ENCODE data around the gene CLP1.
"Not testable (repeated sequence)": the region's sequence is repeated elsewhere in the genome, so short reads cannot be mapped to it uniquely, and the experiment has no call there.

Gene CLP1

GRCh38 chr11:57641011-57641807, 16.4 kb upstream of the CLP1 start:
- DNase-seq = no peak

- DNase-seq = no peak
Measured at GRCh38 chr11:57643802-57644201, 13.8 kb upstream of the CLP1 start.

GRCh38 chr11:57644748-57645688, 12.5 kb upstream of the CLP1 start:
- peak; percentile 89 to 92 for DNase-seq

GRCh38 chr11:57645689-57646085, 11.9 kb upstream of the CLP1 start:
- no peak for DNase-seq

GRCh38 chr11:57646194-57646798, 11.3 kb upstream of the CLP1 start:
- no peak for DNase-seq

- no peak for DNase-seq
Measured at GRCh38 chr11:57646799-57647303, 10.7 kb upstream of the CLP1 start.

GRCh38 chr11:57647372-57647771, 10.2 kb upstream of the CLP1 start:
- no peak for DNase-seq

GRCh38 chr11:57647960-57648800, 9.4 kb upstream of the CLP1 start:
- no peak for DNase-seq

GRCh38 chr11:57648801-57649735, 8.5 kb upstream of the CLP1 start:
- no peak for DNase-seq

GRCh38 chr11:57649826-57650738, 7.5 kb upstream of the CLP1 start, which contains the start of gene YPEL4:
TSS of gene YPEL4 (minus strand) at chr11:57649912. CDS start at chr11:57647107, 2,805 bp downstream.
- peak; percentile 47 to 54 for DNase-seq

- DNase-seq = no peak
Measured at GRCh38 chr11:57650739-57651090, 6.8 kb upstream of the CLP1 start.

GRCh38 chr11:57651408-57651807, 6.2 kb upstream of the CLP1 start:
- DNase-seq = no peak

- not testable (repeated sequence) for DNase-seq
Measured at GRCh38 chr11:57652230-57652629, 5.3 kb upstream of the CLP1 start.

GRCh38 chr11:57652662-57653061, 4.9 kb upstream of the CLP1 start:
- no peak for DNase-seq

GRCh38 chr11:57653163-57653562, 4.4 kb upstream of the CLP1 start:
- DNase-seq = no peak

- DNase-seq = no peak
Measured at GRCh38 chr11:57656885-57657193, 723 bp upstream of the CLP1 start.

GRCh38 chr11:57658023-57658361, 430 bp downstream of the CLP1 start:
- no peak for DNase-seq

- DNase-seq = no peak
Measured at GRCh38 chr11:57659669-57660068, 2.1 kb downstream of the CLP1 start.

GRCh38 chr11:57662893-57663292, 5.3 kb downstream of the CLP1 start:
- DNase-seq = no peak

- no peak for DNase-seq
Measured at GRCh38 chr11:57663975-57664374, 6.4 kb downstream of the CLP1 start.
